K562 (cell line): ENCODE data around the gene OMP. TPM values are rescaled to one million over a fixed set of nuclear protein-coding genes. Genes with fewer than 3 reads are reported as not detected.

Experiments
- ATAC-seq: fragments of 200-7000 bp; cut with Tn5 transposase; 3 replicates; pipeline ENCODE4 v1.9.1; 2020; ENCODE audit warnings: moderate library complexity
- BruUV-seq: library from RNA; stranded (reverse); fragments of 400-500 nt; replicated peaks from 2 replicates; lab custom pipeline; 2021; lab: Mats Ljungman, UMichigan
- CTCF ChIA-PET: fragments of 300-600 bp; formaldehyde crosslinking; extraction: SDS; loops from one replicate; lab custom pipeline; 2021; ENCODE audit warnings: low intra/inter-chr PET ratio; lab: Yijun Ruan, JAX
- POLR2A ChIA-PET: fragments of 300-600, 350-650 bp; sonication (Branson Sonifier 250); formaldehyde crosslinking; extraction: SDS; loops from one replicate; lab custom pipeline; 2021; ENCODE audit warnings: antibody characterized with exemption, inconsistent platforms; lab: Yijun Ruan, JAX
- DNase-seq, 4 experiments: peaks; one replicate each; pipeline versions ENCODE4 v3.0.0 to v3.0.0-alpha.2; 2011 to 2018; ENCODE audit warnings: low spot score in 3 of 4, mixed read lengths in 3 of 4; ENCODE audit errors: extremely low read depth in 1 of 4
- FAIRE-seq: peaks from 2 replicates; lab custom pipeline; 2011; peaks lifted over from hg19 to GRCh38; lab: Jason Lieb, UNC
- H2AFZ ChIP-seq: 2 replicates; pipeline ENCODE4 v1.6.0; 2011; ENCODE audit warnings: low read depth, low read length, control low read depth, inconsistent platforms
- H3K27ac ChIP-seq: fragments of 200-600 bp; 3 replicates; pipeline ENCODE4 v1.8.0; 2011; ENCODE audit warnings: low read depth, mild to moderate bottlenecking, control low read depth, inconsistent platforms, low read length, moderate library complexity, mixed read lengths; ENCODE audit errors: extremely low read depth
- H3K27me3 ChIP-seq, 2 experiments: fragments of 300-600 bp in 1 of 2; 2 replicates in 1 of 2; 3 replicates in 1 of 2; pipeline versions ENCODE4 v1.6.0 to v1.8.0; 2011; ENCODE audit warnings: inconsistent platforms in 2 of 2, low read length in 2 of 2, mild to moderate bottlenecking in 1 of 2, mixed read lengths in 1 of 2, moderate library complexity in 1 of 2; ENCODE audit not compliant: control insufficient read depth in 2 of 2, insufficient read depth in 2 of 2
- H3K36me3 ChIP-seq: fragments of 300-600 bp; 3 replicates; pipeline ENCODE4 v1.8.0; 2011; ENCODE audit warnings: mild to moderate bottlenecking, low read length, inconsistent platforms; ENCODE audit not compliant: control insufficient read depth, insufficient read depth
- H3K4me1 ChIP-seq, 2 experiments: fragments of 200-600 bp in 1 of 2; replicated peaks in 1 of 2; 2 replicates in 1 of 2; 3 replicates in 1 of 2; pipeline versions ENCODE4 v1.5.1 to v1.8.0; 2011; ENCODE audit warnings: inconsistent platforms in 2 of 2, low read length in 2 of 2, mild to moderate bottlenecking in 1 of 2, mixed read lengths in 1 of 2, moderate library complexity in 1 of 2; ENCODE audit not compliant: control insufficient read depth in 2 of 2, insufficient read depth in 2 of 2
- H3K4me2 ChIP-seq: 2 replicates; pipeline ENCODE4 v1.6.1; 2011; ENCODE audit warnings: low read length, control low read depth, inconsistent platforms, mixed read lengths; ENCODE audit not compliant: insufficient read depth
- H3K4me3 ChIP-seq: fragments of 200-600 bp; sonication (generic), shearing (Covaris generic); 2 replicates; pipeline ENCODE4 v1.5.1; 2016; ENCODE audit warnings: control low read depth, inconsistent platforms
- H3K79me2 ChIP-seq: fragments of 200-600 bp; 3 replicates; pipeline ENCODE4 v1.8.0; 2011; ENCODE audit warnings: low read length, inconsistent platforms; ENCODE audit not compliant: control insufficient read depth, insufficient read depth
- H3K9ac ChIP-seq, 2 experiments: 2 replicates each; pipeline versions ENCODE4 v1.6.0 to v1.6.1; 2011; ENCODE audit warnings: low read depth in 2 of 2, low read length in 2 of 2, control low read depth in 1 of 2, inconsistent platforms in 1 of 2, mild to moderate bottlenecking in 1 of 2, mixed read lengths in 1 of 2; ENCODE audit not compliant: insufficient read depth in 1 of 2
- H3K9me1 ChIP-seq: one replicate; pipeline ENCODE4 v1.6.0; 2011; ENCODE audit warnings: inconsistent platforms, mild to moderate bottlenecking, low read length, moderate library complexity; ENCODE audit not compliant: control insufficient read depth, insufficient read depth
- H3K9me3 ChIP-seq: replicated peaks from 2 replicates; pipeline ENCODE4 v1.5.1; 2011; ENCODE audit warnings: low read depth, low read length, inconsistent platforms; ENCODE audit not compliant: control insufficient read depth, insufficient read depth
- H4K20me1 ChIP-seq: replicated peaks from 2 replicates; pipeline ENCODE4 v1.6.1; 2011; ENCODE audit warnings: low read length, inconsistent platforms, mixed read lengths; ENCODE audit not compliant: control insufficient read depth, insufficient read depth
- FOXK1 ChIP-seq: sonication (generic); formaldehyde crosslinking; IDR thresholded peaks from 2 replicates; pipeline ENCODE4 v1.8.0; 2022; ENCODE audit warnings: missing genetic modification reagents, mild to moderate bottlenecking, borderline replicate concordance
- GTF2F1 ChIP-seq: IDR thresholded peaks from 2 replicates; pipeline ENCODE4 v1.6.1; 2011; ENCODE audit warnings: low read depth, low read length, improper control_type of control experiment
- NFE2 ChIP-seq: IDR thresholded peaks from 2 replicates; pipeline ENCODE4 v1.6.1; 2014; ENCODE audit warnings: antibody characterized with exemption, low read depth
- NR2F6 ChIP-seq: fragments of 450-650 bp; formaldehyde crosslinking; IDR thresholded peaks from 2 replicates; pipeline ENCODE4 v1.4.0; 2020; ENCODE audit warnings: mild to moderate bottlenecking
- PRPF4 ChIP-seq: fragments of 200-400 bp; formaldehyde crosslinking; IDR thresholded peaks from one replicate; pipeline ENCODE4 v1.6.1; 2017; ENCODE audit warnings: low read length, low read depth, mild to moderate bottlenecking; ENCODE audit not compliant: insufficient read depth, poor library complexity, severe bottlenecking
- SAFB2 ChIP-seq: fragments of 200-400 bp; formaldehyde crosslinking; IDR thresholded peaks from 2 replicates; pipeline ENCODE4 v1.6.1; 2018; ENCODE audit warnings: borderline replicate concordance, low read length, low read depth, moderate library complexity; ENCODE audit not compliant: severe bottlenecking
- SMAD4 ChIP-seq: fragments of 250-450 bp; sonication (Bioruptor Pico); conservative IDR thresholded peaks from 2 replicates; pipeline ENCODE4 v1.8.0; 2021; ENCODE audit warnings: inconsistent platforms, mild to moderate bottlenecking, moderate library complexity
- ZFP1 ChIP-seq: fragments of 450-650 bp; formaldehyde crosslinking; IDR thresholded peaks from 2 replicates; pipeline ENCODE4 v1.4.0; 2020; ENCODE audit warnings: mild to moderate bottlenecking, mixed read lengths
- ZNF140 ChIP-seq: fragments of 250-450 bp; sonication (Bioruptor Pico); IDR thresholded peaks from 2 replicates; pipeline ENCODE4 v1.8.0; 2021; ENCODE audit warnings: moderate library complexity, mild to moderate bottlenecking, inconsistent platforms
- ZNF316 ChIP-seq: fragments of 450-650 bp; IDR thresholded peaks from 2 replicates; pipeline ENCODE4 v1.6.1; 2016
- ZNF324 ChIP-seq: fragments of 250-450 bp; sonication (Bioruptor Pico); IDR thresholded peaks from 2 replicates; pipeline ENCODE4 v1.4.0; 2020; ENCODE audit warnings: mild to moderate bottlenecking
- ZNF444 ChIP-seq: fragments of 250-450 bp; sonication (Bioruptor Pico); IDR thresholded peaks from 2 replicates; pipeline ENCODE4 v1.4.0; 2020; ENCODE audit warnings: mild to moderate bottlenecking, moderate library complexity
- WGBS: fragments of 100-300 bp; shearing (Covaris generic); methylation state at CpG from one replicate; pipeline ENCODE4 v1.1.6; 2016; ENCODE audit warnings: low coverage, mixed read lengths; ENCODE audit not compliant: insufficient coverage; ENCODE audit errors: missing lambda C conversion rate; 5-methylcytosine and 5-hydroxymethylcytosine counted together
- in situ Hi-C: fragments of 300-500 bp; cut with MboI; formaldehyde crosslinking; loops from 4 replicates; pipeline ENCODE4 v1.15.0; 2018; ENCODE audit warnings: inconsistent platforms, mixed read lengths
- intact Hi-C: fragments of 100-400 bp; cut with micrococcal nuclease; formaldehyde crosslinking; loops from 2 replicates; pipeline ENCODE4 v1.14.2; 2022
- polyA plus RNA-seq, 8 experiments: library from polyadenylated mRNA; depleted of rRNA in 4 of 8; stranded (reverse) in 5 of 8; unstranded in 3 of 8; fragments of >200 nt; fragmentation: Nextera tagmentation in 2 of 8; fragmentation: Illumina TruSeq in 1 of 8; extraction: Ambion mirVana in 2 of 8; extraction: Trizol in 1 of 8; gene quantifications; 2 replicates each; pipeline versions ENCODE4 v1.2.1 to v1.2.3, GENCODE V29; 2011 to 2014; ENCODE audit warnings: inconsistent platforms in 1 of 8, missing spikeins in 1 of 8
- total RNA-seq, 7 experiments: library from RNA; depleted of rRNA in 6 of 7; stranded (reverse); fragments of >200 nt in 6 of 7; fragmentation: Illumina TruSeq in 2 of 7; extraction: Trizol in 2 of 7; gene quantifications; 2 replicates each; pipeline versions ENCODE4 v1.2.1 to v1.2.3, GENCODE V29; 2011 to 2021; ENCODE audit warnings: low replicate concordance in 1 of 7
- TF ChIP-seq, protein P1 (sequence below), 3 experiments: IDR thresholded peaks in 2 of 3; conservative IDR thresholded peaks in 1 of 3; 2 replicates each; pipeline ENCODE4 v1.5.1; 2011 to 2012; ENCODE audit warnings: low read length in 3 of 3, mild to moderate bottlenecking in 3 of 3, control low read depth in 2 of 3, improper control_type of control experiment in 1 of 3, inconsistent platforms in 1 of 3, low read depth in 1 of 3, mixed read lengths in 1 of 3, moderate library complexity in 1 of 3; ENCODE audit not compliant: insufficient read depth in 2 of 3
- TF ChIP-seq, protein P2 (sequence below): sonication (generic); formaldehyde crosslinking; IDR thresholded peaks from 2 replicates; pipeline ENCODE4 v1.8.1; 2023; ENCODE audit warnings: mild to moderate bottlenecking, missing genetic modification reagents, moderate library complexity
- TF ChIP-seq, protein P3 (sequence below): fragments of 250-450 bp; sonication (Bioruptor Pico); IDR thresholded peaks from 2 replicates; pipeline ENCODE4 v1.5.0; 2021
- TF ChIP-seq, protein P4 (sequence below): IDR thresholded peaks from 2 replicates; pipeline ENCODE4 v1.6.1; 2012; ENCODE audit warnings: low read depth, low read length, improper control_type of control experiment, borderline replicate concordance

The OMP gene
- total and polyA plus RNA-seq, 9 of the 15 experiments (the other 6 are each of a cell fraction or from before 2014, with no cell fraction given): not detected

DNA sequence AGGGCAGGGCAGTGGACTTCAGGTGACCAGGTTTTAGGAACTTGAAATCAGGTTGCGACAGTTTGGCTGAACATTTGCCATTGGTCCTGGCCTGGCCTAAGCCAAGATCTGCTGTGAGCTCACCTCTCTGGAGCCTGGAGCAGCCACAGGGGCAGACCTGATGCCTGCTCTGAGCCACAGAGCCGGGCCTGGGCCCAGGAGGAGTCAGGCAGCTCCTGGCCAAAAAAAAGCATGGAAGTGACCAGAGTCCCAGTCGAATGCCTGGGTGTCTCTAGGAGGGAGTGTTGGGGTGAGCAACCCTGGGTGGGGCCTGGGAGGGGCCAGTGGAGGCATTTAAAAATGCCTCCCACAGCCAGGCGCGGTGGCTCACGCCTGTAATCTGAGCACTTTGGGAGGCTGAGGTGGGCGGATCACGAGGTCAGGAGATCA is 6.0 kb upstream of the OMP start:
- BruUV-seq: no TSS peak
- Histone ChIP-seq H3K4me1 (peaks cover 0 to 13% of the 10 kb centered on the region in 2 experiments; a peak in 2 of 5 replicates), H3K4me3 (no peak overlapping the region), H3K9me3 (no peaks in the 10 kb centered on the region), H2AFZ (no peak overlapping the region), H3K4me2 (no peak overlapping the region), H4K20me1 (peaks cover 14% of the 10 kb centered on the region), H3K9me1 (peaks cover 4% of the 10 kb centered on the region), H3K79me2 (no peaks in the 10 kb centered on the region), H3K27ac (no peak overlapping the region), H3K9ac (no peak overlapping the region; a peak in 1 of 4 replicates), H3K27me3 (peaks cover 0 to 32% of the 10 kb centered on the region in 2 experiments; a peak in 3 of 5 replicates), H3K36me3 (no peaks in the 10 kb centered on the region)
- TF ChIP-seq NFE2 (no peak), ZNF316 (no peak), GTF2F1 (no peak), ZNF324 (CRISPR knock-in tag) (no peak), SMAD4 (CRISPR knock-in tag) (no peak), ZNF140 (CRISPR knock-in tag) (no peak), NR2F6 (CRISPR knock-in tag) (no peak), FOXK1 (CRISPR knock-in tag) (no peak), SAFB2 (no peak), ZFP1 (no peak), PRPF4 (no peak), ZNF444 (CRISPR knock-in tag) (no peak)
- TF ChIP-seq, protein P1, sequence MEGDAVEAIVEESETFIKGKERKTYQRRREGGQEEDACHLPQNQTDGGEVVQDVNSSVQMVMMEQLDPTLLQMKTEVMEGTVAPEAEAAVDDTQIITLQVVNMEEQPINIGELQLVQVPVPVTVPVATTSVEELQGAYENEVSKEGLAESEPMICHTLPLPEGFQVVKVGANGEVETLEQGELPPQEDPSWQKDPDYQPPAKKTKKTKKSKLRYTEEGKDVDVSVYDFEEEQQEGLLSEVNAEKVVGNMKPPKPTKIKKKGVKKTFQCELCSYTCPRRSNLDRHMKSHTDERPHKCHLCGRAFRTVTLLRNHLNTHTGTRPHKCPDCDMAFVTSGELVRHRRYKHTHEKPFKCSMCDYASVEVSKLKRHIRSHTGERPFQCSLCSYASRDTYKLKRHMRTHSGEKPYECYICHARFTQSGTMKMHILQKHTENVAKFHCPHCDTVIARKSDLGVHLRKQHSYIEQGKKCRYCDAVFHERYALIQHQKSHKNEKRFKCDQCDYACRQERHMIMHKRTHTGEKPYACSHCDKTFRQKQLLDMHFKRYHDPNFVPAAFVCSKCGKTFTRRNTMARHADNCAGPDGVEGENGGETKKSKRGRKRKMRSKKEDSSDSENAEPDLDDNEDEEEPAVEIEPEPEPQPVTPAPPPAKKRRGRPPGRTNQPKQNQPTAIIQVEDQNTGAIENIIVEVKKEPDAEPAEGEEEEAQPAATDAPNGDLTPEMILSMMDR (IDR thresholded peaks at IDR 0.05 in 2 of 3, conservative IDR thresholded peaks at IDR 0.05 in 1 of 3; ENCODE audit: insufficient read depth in 2 of 3, low read depth in 1 of 3, low read length in 3 of 3): no peak
- TF ChIP-seq, protein P2, sequence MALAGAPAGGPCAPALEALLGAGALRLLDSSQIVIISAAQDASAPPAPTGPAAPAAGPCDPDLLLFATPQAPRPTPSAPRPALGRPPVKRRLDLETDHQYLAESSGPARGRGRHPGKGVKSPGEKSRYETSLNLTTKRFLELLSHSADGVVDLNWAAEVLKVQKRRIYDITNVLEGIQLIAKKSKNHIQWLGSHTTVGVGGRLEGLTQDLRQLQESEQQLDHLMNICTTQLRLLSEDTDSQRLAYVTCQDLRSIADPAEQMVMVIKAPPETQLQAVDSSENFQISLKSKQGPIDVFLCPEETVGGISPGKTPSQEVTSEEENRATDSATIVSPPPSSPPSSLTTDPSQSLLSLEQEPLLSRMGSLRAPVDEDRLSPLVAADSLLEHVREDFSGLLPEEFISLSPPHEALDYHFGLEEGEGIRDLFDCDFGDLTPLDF (CRISPR knock-in tag): no peak
- TF ChIP-seq, protein P3, sequence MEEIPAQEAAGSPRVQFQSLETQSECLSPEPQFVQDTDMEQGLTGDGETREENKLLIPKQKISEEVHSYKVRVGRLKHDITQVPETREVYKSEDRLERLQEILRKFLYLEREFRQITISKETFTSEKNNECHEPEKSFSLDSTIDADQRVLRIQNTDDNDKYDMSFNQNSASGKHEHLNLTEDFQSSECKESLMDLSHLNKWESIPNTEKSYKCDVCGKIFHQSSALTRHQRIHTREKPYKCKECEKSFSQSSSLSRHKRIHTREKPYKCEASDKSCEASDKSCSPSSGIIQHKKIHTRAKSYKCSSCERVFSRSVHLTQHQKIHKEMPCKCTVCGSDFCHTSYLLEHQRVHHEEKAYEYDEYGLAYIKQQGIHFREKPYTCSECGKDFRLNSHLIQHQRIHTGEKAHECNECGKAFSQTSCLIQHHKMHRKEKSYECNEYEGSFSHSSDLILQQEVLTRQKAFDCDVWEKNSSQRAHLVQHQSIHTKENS: no peak
- TF ChIP-seq, protein P4, sequence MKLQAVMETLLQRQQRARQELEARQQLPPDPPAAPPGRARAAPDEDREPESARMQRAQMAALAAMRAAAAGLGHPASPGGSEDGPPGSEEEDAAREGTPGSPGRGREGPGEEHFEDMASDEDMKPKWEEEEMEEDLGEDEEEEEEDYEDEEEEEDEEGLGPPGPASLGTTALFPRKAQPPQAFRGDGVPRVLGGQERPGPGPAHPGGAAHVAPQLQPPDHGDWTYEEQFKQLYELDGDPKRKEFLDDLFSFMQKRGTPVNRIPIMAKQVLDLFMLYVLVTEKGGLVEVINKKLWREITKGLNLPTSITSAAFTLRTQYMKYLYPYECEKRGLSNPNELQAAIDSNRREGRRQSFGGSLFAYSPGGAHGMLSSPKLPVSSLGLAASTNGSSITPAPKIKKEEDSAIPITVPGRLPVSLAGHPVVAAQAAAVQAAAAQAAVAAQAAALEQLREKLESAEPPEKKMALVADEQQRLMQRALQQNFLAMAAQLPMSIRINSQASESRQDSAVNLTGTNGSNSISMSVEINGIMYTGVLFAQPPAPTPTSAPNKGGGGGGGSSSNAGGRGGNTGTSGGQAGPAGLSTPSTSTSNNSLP: no peak
- no peak for FAIRE-seq
- 28% methylated on average over 8 of the region's 8 CpGs for WGBS
- ATAC-seq: no peak
- intact Hi-C loops (no loop called here), in situ Hi-C loops (no loop called here)
- ChIA-PET POLR2A (interaction anchor here (0.6 kb wide), 1 partner anchor 13 kb away, joined by 3 read pairs; no protein-coding TSS in a partner anchor), CTCF (no interaction called here)
- no peak for DNase-seq
